ENCODE results near the gene SHF. TPM values are rescaled to one million over a fixed set of nuclear protein-coding genes. Genes with fewer than 3 reads are reported as not detected.

SHF gene
- polyA plus RNA-seq, 3 donors = 0.58 to 0.70 (median 0.67) TPM

GRCh38 chr15:45146405-45146804, 41.4 kb downstream of the SHF start:
- no peaks in the 10 kb centered on the region for H3K36me3 Mint-ChIP-seq
- intact Hi-C loops (cut with micrococcal nuclease) = no loop called here
- no CpG with 5 or more reads among the region's 4 CpGs for WGBS (ENCODE audit: insufficient coverage)
- Histone ChIP-seq H3K27me3 (ENCODE audit: control insufficient read depth in 2 of 2, insufficient read depth in 2 of 2, low read length in 2 of 2) (no peaks in the 10 kb centered on the region), H3K4me2 (replicated peaks; ENCODE audit: extremely low read depth, low read length, poor library complexity, severe bottlenecking) (no peak overlapping the region), H4K20me1 (ENCODE audit: insufficient read depth, low read length) (no peaks in the 10 kb centered on the region), H3K4me1 (ENCODE audit: control insufficient read depth in 1 of 2, insufficient read depth in 2 of 2, low read length in 2 of 2) (no peaks in the 10 kb centered on the region), H3K79me2 (ENCODE audit: insufficient read depth, low read length) (no peaks in the 10 kb centered on the region), H3K9me3 (replicated peaks in 1 of 2; ENCODE audit: control insufficient read depth in 1 of 2, insufficient read depth in 1 of 2, low read length in 2 of 2) (no peaks in the 10 kb centered on the region), H2AFZ (ENCODE audit: insufficient read depth, low read depth, low read length, poor library complexity, severe bottlenecking) (no peak overlapping the region), H3K27ac (ENCODE audit: low read depth in 1 of 2, low read length in 2 of 2) (no peak overlapping the region), H3K4me3 (replicated peaks in 1 of 3; ENCODE audit: low read depth in 2 of 3, low read length in 3 of 3) (no peak overlapping the region), H3K36me3 (replicated peaks in 1 of 2; ENCODE audit: control insufficient read depth in 1 of 2, insufficient read depth in 2 of 2, low read length in 2 of 2) (no peaks in the 10 kb centered on the region), H3K9ac (ENCODE audit: insufficient read depth, low read length, poor library complexity, severe bottlenecking) (no peak overlapping the region)
- TF ChIP-seq CTCF (IDR thresholded peaks at IDR 0.05) = no peak
- H3K27me3 Mint-ChIP-seq (ENCODE audit: low read depth in 3 of 3) = peaks cover 6 to 9% (median 7%) of the 10 kb centered on the region in 3 donors
- H3K27ac Mint-ChIP-seq = no peak overlapping the region
- no peak overlapping the region for H3K4me3 Mint-ChIP-seq
- H3K9me3 Mint-ChIP-seq = no peaks in the 10 kb centered on the region
- no peak for DNase-seq
- H3K4me1 Mint-ChIP-seq = no peaks in the 10 kb centered on the region

- Mint-ChIP-seq H3K27me3 (ENCODE audit: low read depth in 3 of 3) (peaks cover 6 to 10% (median 8%) of the 10 kb centered on the region in 3 donors), H3K4me3 (no peak overlapping the region), H3K36me3 (no peaks in the 10 kb centered on the region), H3K27ac (no peak overlapping the region), H3K9me3 (no peaks in the 10 kb centered on the region), H3K4me1 (no peaks in the 10 kb centered on the region)
- H2AFZ ChIP-seq (ENCODE audit: insufficient read depth, low read depth, low read length, poor library complexity, severe bottlenecking) = no peak overlapping the region
- no peak for DNase-seq
- TF ChIP-seq CTCF (IDR thresholded peaks at IDR 0.05) = no peak
- intact Hi-C loops (cut with micrococcal nuclease) = no loop called here
- 90% methylated on average over 9 of the region's 9 CpGs for WGBS (ENCODE audit: insufficient coverage)
- no peaks in the 10 kb centered on the region for H3K4me1 ChIP-seq (ENCODE audit: control insufficient read depth in 1 of 2, insufficient read depth in 2 of 2, low read length in 2 of 2)
- H3K4me2 ChIP-seq (replicated peaks; ENCODE audit: extremely low read depth, low read length, poor library complexity, severe bottlenecking) = no peak overlapping the region
- H3K36me3 ChIP-seq (replicated peaks in 1 of 2; ENCODE audit: control insufficient read depth in 1 of 2, insufficient read depth in 2 of 2, low read length in 2 of 2) = no peaks in the 10 kb centered on the region
- no peaks in the 10 kb centered on the region for H3K79me2 ChIP-seq (ENCODE audit: insufficient read depth, low read length)
- H3K4me3 ChIP-seq (replicated peaks in 1 of 3; ENCODE audit: low read depth in 2 of 3, low read length in 3 of 3) = no peak overlapping the region
- H3K27me3 ChIP-seq (ENCODE audit: control insufficient read depth in 2 of 2, insufficient read depth in 2 of 2, low read length in 2 of 2) = no peaks in the 10 kb centered on the region
- H3K9ac ChIP-seq (ENCODE audit: insufficient read depth, low read length, poor library complexity, severe bottlenecking) = no peak overlapping the region
- H4K20me1 ChIP-seq (ENCODE audit: insufficient read depth, low read length) = no peaks in the 10 kb centered on the region
- no peak overlapping the region for H3K27ac ChIP-seq (ENCODE audit: low read depth in 1 of 2, low read length in 2 of 2)
- H3K9me3 ChIP-seq (replicated peaks in 1 of 2; ENCODE audit: control insufficient read depth in 1 of 2, insufficient read depth in 1 of 2, low read length in 2 of 2) = no peaks in the 10 kb centered on the region
Measured at GRCh38 chr15:45144775-45145174, 43.0 kb downstream of the SHF start.
